Glutamatergic neuron (in vitro differentiated cells): ENCODE results near the gene TMIGD2. TPM values are rescaled to one million over a fixed set of nuclear protein-coding genes. Genes with fewer than 3 reads are reported as not detected.
A peak's percentile ranks its signal among the peaks of the same experiment; 100 is the strongest.

Source experiments
- DNase-seq: peaks from one replicate; pipeline ENCODE4 v3.0.0; 2022
- H3K27ac Mint-ChIP-seq: one replicate; pipeline ENCODE4 v1.8.0; 2020; ENCODE audit warnings: mild to moderate bottlenecking, mixed read lengths, inconsistent platforms; ENCODE audit not compliant: unreplicated experiment
- H3K27me3 Mint-ChIP-seq: one replicate; pipeline ENCODE4 v1.8.0; 2020; ENCODE audit warnings: mild to moderate bottlenecking, moderate library complexity, mixed read lengths, inconsistent platforms; ENCODE audit not compliant: unreplicated experiment
- H3K36me3 Mint-ChIP-seq: one replicate; pipeline ENCODE4 v1.8.0; 2020; ENCODE audit warnings: mild to moderate bottlenecking, mixed read lengths, inconsistent platforms; ENCODE audit not compliant: unreplicated experiment
- H3K4me1 Mint-ChIP-seq: one replicate; pipeline ENCODE4 v1.8.0; 2020; ENCODE audit warnings: mild to moderate bottlenecking, low read depth, mixed read lengths, inconsistent platforms; ENCODE audit not compliant: unreplicated experiment
- H3K4me3 Mint-ChIP-seq: one replicate; pipeline ENCODE4 v1.8.0; 2020; ENCODE audit warnings: mild to moderate bottlenecking, mixed read lengths, inconsistent platforms; ENCODE audit not compliant: unreplicated experiment
- H3K9me3 Mint-ChIP-seq: one replicate; pipeline ENCODE4 v1.8.0; 2020; ENCODE audit warnings: mild to moderate bottlenecking, moderate library complexity, mixed read lengths, inconsistent platforms; ENCODE audit not compliant: unreplicated experiment
- total RNA-seq: library from RNA; stranded (reverse); fragmentation: NEBNext Ultra II Directional; extraction: Animal tissue kit (Norgen Biotek cat#: 25700); gene quantifications from one replicate; pipeline ENCODE4 v1.2.1, GENCODE V29; 2021; ENCODE audit not compliant: unreplicated experiment
- TF ChIP-seq, protein P1 (sequence below): fragments of 200-600 bp; sonication (generic); IDR thresholded peaks from one replicate; pipeline ENCODE4 v1.5.0; 2021; ENCODE audit not compliant: partially characterized antibody, unreplicated experiment

TMIGD2 gene
- total RNA-seq, 1 donor from 2014 or later, result not detected

DNA sequence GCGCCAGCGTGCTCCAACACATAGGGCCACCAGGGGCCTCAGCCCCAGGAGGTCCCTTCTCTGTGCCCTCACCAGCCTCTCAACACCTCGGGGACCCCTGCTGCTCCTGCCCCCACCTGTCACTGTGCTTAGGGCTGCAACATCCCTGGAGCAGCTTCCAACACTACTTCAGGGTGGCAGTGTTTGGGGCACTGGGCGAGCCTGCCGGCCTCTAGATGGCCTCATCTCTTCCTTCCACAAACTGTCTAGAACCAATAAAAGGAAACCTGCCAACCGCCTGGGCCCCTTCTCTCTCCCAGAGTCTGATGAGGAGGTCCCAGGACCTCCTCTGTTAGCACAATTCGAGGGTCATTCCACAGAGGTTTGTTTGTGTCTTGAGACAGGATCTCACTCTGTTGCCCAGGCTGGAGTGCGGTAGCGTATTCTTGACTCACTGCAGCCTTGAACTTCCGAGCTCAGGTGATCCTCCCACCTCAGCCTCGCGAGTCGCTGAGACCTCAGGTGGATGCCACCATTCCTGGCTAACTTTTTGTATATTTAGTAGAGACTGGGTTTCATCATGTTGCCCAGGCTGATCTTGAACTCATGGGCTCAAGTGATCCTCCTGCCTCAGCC, 33.3 kb downstream of the TMIGD2 start:
- no peak for DNase-seq
- TF ChIP-seq, protein P1, sequence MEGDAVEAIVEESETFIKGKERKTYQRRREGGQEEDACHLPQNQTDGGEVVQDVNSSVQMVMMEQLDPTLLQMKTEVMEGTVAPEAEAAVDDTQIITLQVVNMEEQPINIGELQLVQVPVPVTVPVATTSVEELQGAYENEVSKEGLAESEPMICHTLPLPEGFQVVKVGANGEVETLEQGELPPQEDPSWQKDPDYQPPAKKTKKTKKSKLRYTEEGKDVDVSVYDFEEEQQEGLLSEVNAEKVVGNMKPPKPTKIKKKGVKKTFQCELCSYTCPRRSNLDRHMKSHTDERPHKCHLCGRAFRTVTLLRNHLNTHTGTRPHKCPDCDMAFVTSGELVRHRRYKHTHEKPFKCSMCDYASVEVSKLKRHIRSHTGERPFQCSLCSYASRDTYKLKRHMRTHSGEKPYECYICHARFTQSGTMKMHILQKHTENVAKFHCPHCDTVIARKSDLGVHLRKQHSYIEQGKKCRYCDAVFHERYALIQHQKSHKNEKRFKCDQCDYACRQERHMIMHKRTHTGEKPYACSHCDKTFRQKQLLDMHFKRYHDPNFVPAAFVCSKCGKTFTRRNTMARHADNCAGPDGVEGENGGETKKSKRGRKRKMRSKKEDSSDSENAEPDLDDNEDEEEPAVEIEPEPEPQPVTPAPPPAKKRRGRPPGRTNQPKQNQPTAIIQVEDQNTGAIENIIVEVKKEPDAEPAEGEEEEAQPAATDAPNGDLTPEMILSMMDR, result no peak
- Mint-ChIP-seq H3K4me1 (no peaks in the 10 kb centered on the region), H3K4me3 (no peak overlapping the region), H3K27ac (no peak overlapping the region), H3K36me3 (no peaks in the 10 kb centered on the region), H3K9me3 (peaks cover 3% of the 10 kb centered on the region), H3K27me3 (peaks cover 4% of the 10 kb centered on the region)

DNA sequence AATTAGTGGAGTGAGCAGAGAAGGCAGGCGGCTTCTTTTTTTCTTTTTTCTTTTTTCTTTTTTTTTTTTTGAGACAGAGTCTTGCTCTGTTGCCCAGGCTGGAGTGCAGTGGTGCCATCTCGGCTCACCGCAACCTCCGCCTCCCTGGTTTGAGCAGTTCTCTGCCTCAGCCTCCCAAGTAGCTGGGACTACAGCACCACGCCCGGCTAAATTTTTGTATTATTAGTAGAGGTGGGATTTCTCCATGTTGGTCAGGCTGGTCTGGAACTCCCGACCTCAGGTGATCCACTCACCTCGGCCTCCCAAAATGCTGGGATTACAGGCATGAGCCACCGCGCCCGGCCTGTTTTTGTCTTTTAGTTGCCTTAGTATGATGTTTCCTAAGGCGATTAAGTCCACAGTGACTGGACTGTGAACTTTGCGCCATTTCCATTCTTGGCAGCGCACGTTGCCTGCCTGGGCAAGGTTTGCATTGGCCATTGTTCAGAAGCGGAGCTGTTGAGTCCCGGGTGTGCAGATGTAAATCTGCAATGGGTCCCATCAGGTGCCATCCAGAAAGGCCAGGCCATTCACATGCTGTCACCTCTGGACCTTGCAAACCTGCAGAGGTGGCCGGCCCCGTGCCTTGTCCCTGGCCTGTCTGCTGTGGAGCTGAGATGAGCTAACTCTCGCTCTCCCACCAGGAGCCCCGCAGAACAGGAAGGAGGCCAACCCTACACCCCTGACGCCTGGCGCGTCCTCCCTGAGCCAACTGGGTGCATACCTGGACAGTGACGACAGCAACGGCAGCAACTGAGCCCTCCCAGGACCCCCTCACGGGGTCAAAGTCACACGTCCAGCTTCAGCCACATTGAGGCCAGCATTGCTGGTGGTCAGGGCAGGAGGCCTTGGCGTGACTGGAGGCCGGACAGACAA, 34.0 kb downstream of the TMIGD2 start:
- no peak overlapping the region for H3K4me3 Mint-ChIP-seq
- H3K27me3 Mint-ChIP-seq, result peaks cover 4% of the 10 kb centered on the region
- DNase-seq, result no peak
- peaks cover 3% of the 10 kb centered on the region for H3K9me3 Mint-ChIP-seq
- TF ChIP-seq, protein P1, result peak; percentile 33
- H3K36me3 Mint-ChIP-seq, result no peaks in the 10 kb centered on the region
- no peaks in the 10 kb centered on the region for H3K4me1 Mint-ChIP-seq
- H3K27ac Mint-ChIP-seq, result peak overlapping the region; percentile 48

DNA sequence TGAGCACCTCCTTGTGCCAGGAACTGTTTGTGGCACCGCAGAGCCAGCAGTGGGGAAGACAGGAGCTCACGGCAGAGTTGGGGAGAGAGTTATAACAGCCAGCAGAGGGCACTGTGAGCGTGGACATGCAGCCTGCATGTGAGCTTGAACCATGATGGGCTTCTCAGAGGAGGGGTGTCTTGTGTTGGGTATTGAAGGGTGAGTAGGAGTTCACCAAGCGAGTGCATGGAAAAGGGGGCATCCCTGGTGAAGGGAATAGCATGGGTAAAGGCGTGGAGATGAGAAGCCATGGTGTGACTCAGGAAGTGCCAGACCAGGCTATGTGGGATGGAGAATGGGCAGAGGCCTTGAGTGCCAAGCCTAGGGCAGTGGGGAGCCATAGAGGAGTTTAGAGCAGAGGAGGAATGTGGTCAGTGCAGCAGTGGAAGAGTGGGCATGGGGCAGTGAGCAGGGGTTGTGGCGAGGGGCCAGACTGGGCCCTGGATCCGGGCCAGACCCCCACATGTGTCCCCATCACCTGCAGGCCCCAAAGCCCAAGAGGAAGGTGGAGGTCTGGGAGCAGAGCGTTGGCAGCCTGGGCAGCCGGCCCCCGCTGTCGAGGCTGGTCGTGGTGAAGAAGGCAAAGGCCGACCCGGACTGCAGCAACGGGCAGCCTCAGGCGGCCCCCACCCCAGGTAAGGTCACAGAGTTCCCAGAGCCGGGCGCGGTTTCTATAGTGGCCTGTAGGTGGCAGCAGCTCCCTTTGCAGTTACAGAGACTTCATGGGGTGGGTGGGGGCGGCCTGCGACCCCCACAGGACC, 34.9 kb downstream of the TMIGD2 start:
- Mint-ChIP-seq H3K27me3 (peaks cover 4% of the 10 kb centered on the region), H3K27ac (peak overlapping the region; percentile 53), H3K4me1 (no peaks in the 10 kb centered on the region), H3K36me3 (no peaks in the 10 kb centered on the region), H3K4me3 (no peak overlapping the region), H3K9me3 (peaks cover 3% of the 10 kb centered on the region)
- peak; percentile 76 for DNase-seq
- TF ChIP-seq, protein P1, result peak; percentile 94

DNA sequence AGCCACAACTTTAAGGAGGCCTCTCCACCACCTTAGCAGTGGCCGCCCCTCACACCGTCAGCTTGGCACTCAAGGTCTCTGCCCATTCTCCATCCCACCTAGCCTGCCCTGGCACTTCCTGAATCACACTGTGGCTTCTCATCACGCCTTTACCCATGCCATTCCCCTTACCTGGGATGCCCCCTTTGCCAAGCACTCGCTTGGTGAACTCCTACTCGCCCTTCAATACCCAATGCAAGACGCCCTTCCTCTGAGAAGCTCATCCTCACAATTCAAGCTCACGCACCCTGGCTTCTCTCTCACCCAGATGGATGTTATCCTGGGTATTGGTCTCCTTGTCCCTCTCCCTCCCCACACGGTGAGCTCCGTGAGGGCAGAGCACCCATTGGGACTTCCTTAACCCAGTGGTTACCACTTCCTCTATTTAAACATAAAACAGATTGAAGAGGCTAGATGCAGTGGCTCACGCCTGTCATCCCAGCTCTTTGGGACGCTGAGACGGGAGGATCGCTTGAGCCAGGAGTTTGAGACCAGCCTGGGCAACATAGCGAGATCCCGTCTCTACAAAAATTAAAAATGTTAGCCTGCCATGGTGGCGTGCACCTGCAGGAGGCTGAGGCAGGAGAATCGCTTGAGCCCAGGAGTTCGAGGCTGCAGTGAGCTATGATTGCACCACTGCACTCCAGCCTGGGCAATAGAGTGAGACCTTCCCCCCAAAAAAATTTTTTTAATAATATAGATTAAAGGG, 35.8 kb downstream of the TMIGD2 start:
- H3K36me3 Mint-ChIP-seq, result no peaks in the 10 kb centered on the region
- H3K4me1 Mint-ChIP-seq, result no peaks in the 10 kb centered on the region
- no peak overlapping the region for H3K4me3 Mint-ChIP-seq
- H3K9me3 Mint-ChIP-seq, result peaks cover 3% of the 10 kb centered on the region
- no peak for DNase-seq
- H3K27me3 Mint-ChIP-seq, result peaks cover 4% of the 10 kb centered on the region
- H3K27ac Mint-ChIP-seq, result no peak overlapping the region
- TF ChIP-seq, protein P1, result no peak
